ENCODE data around the gene C9orf50. TPM values are rescaled to one million over a fixed set of nuclear protein-coding genes. Genes with fewer than 3 reads are reported as not detected.

The C9orf50 gene
- total RNA-seq, 1 donor from 2014 or later = not detected

- H3K27ac Mint-ChIP-seq = no peak overlapping the region
- intact Hi-C loops (cut with micrococcal nuclease) = no loop called here
- no peak overlapping the region for H3K4me3 Mint-ChIP-seq (ENCODE audit: low read depth)
- H3K9me3 Mint-ChIP-seq = peaks cover 7% of the 10 kb centered on the region
- peaks cover 29% of the 10 kb centered on the region for H3K4me1 Mint-ChIP-seq (ENCODE audit: low read depth)
- no peak for DNase-seq (ENCODE audit: low spot score)
- H3K36me3 Mint-ChIP-seq (ENCODE audit: low read depth) = peaks cover 6% of the 10 kb centered on the region
- H3K27me3 Mint-ChIP-seq (ENCODE audit: low read depth) = peaks cover 12% of the 10 kb centered on the region
Observed at GRCh38 chr9:129572517-129572916, 48.4 kb downstream of the C9orf50 start.

GRCh38 chr9:129572052-129572425, 48.9 kb downstream of the C9orf50 start:
- no peak for DNase-seq (ENCODE audit: low spot score)
- intact Hi-C loops (cut with micrococcal nuclease) = no loop called here
- Mint-ChIP-seq H3K36me3 (ENCODE audit: low read depth) (peaks cover 6% of the 10 kb centered on the region), H3K9me3 (peaks cover 7% of the 10 kb centered on the region), H3K27me3 (ENCODE audit: low read depth) (peaks cover 17% of the 10 kb centered on the region), H3K4me3 (ENCODE audit: low read depth) (no peak overlapping the region), H3K27ac (no peak overlapping the region), H3K4me1 (ENCODE audit: low read depth) (peaks cover 27% of the 10 kb centered on the region)

- no peak for DNase-seq (ENCODE audit: low spot score)
- Mint-ChIP-seq H3K9me3 (peaks cover 7% of the 10 kb centered on the region), H3K4me3 (ENCODE audit: low read depth) (no peak overlapping the region), H3K36me3 (ENCODE audit: low read depth) (peaks cover 6% of the 10 kb centered on the region), H3K27me3 (ENCODE audit: low read depth) (peaks cover 20% of the 10 kb centered on the region), H3K4me1 (ENCODE audit: low read depth) (peaks cover 25% of the 10 kb centered on the region), H3K27ac (no peak overlapping the region)
- intact Hi-C loops (cut with micrococcal nuclease) = no loop called here
Observed at GRCh38 chr9:129571298-129572051, 49.4 kb downstream of the C9orf50 start.

- intact Hi-C loops (cut with micrococcal nuclease) = no loop called here
- Mint-ChIP-seq H3K27me3 (ENCODE audit: low read depth) (peaks cover 22% of the 10 kb centered on the region), H3K4me1 (ENCODE audit: low read depth) (peaks cover 22% of the 10 kb centered on the region), H3K4me3 (ENCODE audit: low read depth) (no peak overlapping the region), H3K9me3 (peaks cover 7% of the 10 kb centered on the region), H3K36me3 (ENCODE audit: low read depth) (peaks cover 6% of the 10 kb centered on the region), H3K27ac (peak overlapping the region; percentile 53)
- no peak for DNase-seq (ENCODE audit: low spot score)
Observed at GRCh38 chr9:129570450-129571297, 50.2 kb downstream of the C9orf50 start.

- H3K4me3 Mint-ChIP-seq (ENCODE audit: low read depth) = peak overlapping the region; percentile 76
- peaks cover 22% of the 10 kb centered on the region for H3K4me1 Mint-ChIP-seq (ENCODE audit: low read depth)
- H3K27me3 Mint-ChIP-seq (ENCODE audit: low read depth) = peaks cover 24% of the 10 kb centered on the region
- peaks cover 6% of the 10 kb centered on the region for H3K36me3 Mint-ChIP-seq (ENCODE audit: low read depth)
- H3K27ac Mint-ChIP-seq = peak overlapping the region; percentile 47
- peaks cover 7% of the 10 kb centered on the region for H3K9me3 Mint-ChIP-seq
- intact Hi-C loops (cut with micrococcal nuclease) = loop anchor here (2.0 kb wide), 1 partner anchor 17 kb away; no protein-coding TSS in a partner anchor
- no peak for DNase-seq (ENCODE audit: low spot score)
Observed at GRCh38 chr9:129569502-129570449, 51.1 kb downstream of the C9orf50 start.

GRCh38 chr9:129568560-129569501, 52.1 kb downstream of the C9orf50 start:
- intact Hi-C loops (cut with micrococcal nuclease) = loop anchor here (2.0 kb wide), 1 partner anchor 16 kb away; no protein-coding TSS in a partner anchor
- Mint-ChIP-seq H3K36me3 (ENCODE audit: low read depth) (peaks cover 3% of the 10 kb centered on the region), H3K4me1 (ENCODE audit: low read depth) (peaks cover 22% of the 10 kb centered on the region), H3K4me3 (ENCODE audit: low read depth) (peak overlapping the region; percentile 76), H3K27me3 (ENCODE audit: low read depth) (peaks cover 24% of the 10 kb centered on the region), H3K27ac (no peak overlapping the region), H3K9me3 (peaks cover 4% of the 10 kb centered on the region)
- no peak for DNase-seq (ENCODE audit: low spot score)

- H3K4me3 Mint-ChIP-seq (ENCODE audit: low read depth) = peak overlapping the region; percentile 58
Observed at GRCh38 chr9:129567842-129568559, 52.9 kb downstream of the C9orf50 start.

GRCh38 chr9:129567329-129567728, 53.6 kb downstream of the C9orf50 start:
- no peak for DNase-seq (ENCODE audit: low spot score)
- peaks cover 29% of the 10 kb centered on the region for H3K27me3 Mint-ChIP-seq (ENCODE audit: low read depth)

More at GRCh38 chr9:129567842-129568559, 52.9 kb downstream of the C9orf50 start:
- H3K36me3 Mint-ChIP-seq (ENCODE audit: low read depth) = no peaks in the 10 kb centered on the region
- peaks cover 22% of the 10 kb centered on the region for H3K4me1 Mint-ChIP-seq (ENCODE audit: low read depth)
- DNase-seq (ENCODE audit: low spot score) = no peak
- H3K27ac Mint-ChIP-seq = no peak overlapping the region
- H3K27me3 Mint-ChIP-seq (ENCODE audit: low read depth) = peaks cover 24% of the 10 kb centered on the region
- intact Hi-C loops (cut with micrococcal nuclease) = loop anchor here (2.0 kb wide), 1 partner anchor 15 kb away; no protein-coding TSS in a partner anchor
- no peaks in the 10 kb centered on the region for H3K9me3 Mint-ChIP-seq

GRCh38 chr9:129566563-129567266, 54.2 kb downstream of the C9orf50 start:
- no peaks in the 10 kb centered on the region for H3K9me3 Mint-ChIP-seq
- intact Hi-C loops (cut with micrococcal nuclease) = no loop called here
- no peak overlapping the region for H3K4me3 Mint-ChIP-seq (ENCODE audit: low read depth)
- H3K36me3 Mint-ChIP-seq (ENCODE audit: low read depth) = no peaks in the 10 kb centered on the region
- H3K27me3 Mint-ChIP-seq (ENCODE audit: low read depth) = peaks cover 29% of the 10 kb centered on the region
- DNase-seq (ENCODE audit: low spot score) = no peak
- H3K27ac Mint-ChIP-seq = no peak overlapping the region
- peaks cover 22% of the 10 kb centered on the region for H3K4me1 Mint-ChIP-seq (ENCODE audit: low read depth)

More at GRCh38 chr9:129567329-129567728, 53.6 kb downstream of the C9orf50 start:
- H3K4me1 Mint-ChIP-seq (ENCODE audit: low read depth) = peaks cover 22% of the 10 kb centered on the region
- no peaks in the 10 kb centered on the region for H3K36me3 Mint-ChIP-seq (ENCODE audit: low read depth)
- intact Hi-C loops (cut with micrococcal nuclease) = no loop called here
- no peak overlapping the region for H3K4me3 Mint-ChIP-seq (ENCODE audit: low read depth)
- H3K27ac Mint-ChIP-seq = no peak overlapping the region
- no peaks in the 10 kb centered on the region for H3K9me3 Mint-ChIP-seq

GRCh38 chr9:129562917-129563316, 58.0 kb downstream of the C9orf50 start:
- Mint-ChIP-seq H3K4me3 (ENCODE audit: low read depth) (no peak overlapping the region), H3K27ac (no peak overlapping the region), H3K9me3 (no peaks in the 10 kb centered on the region), H3K36me3 (ENCODE audit: low read depth) (no peaks in the 10 kb centered on the region), H3K27me3 (ENCODE audit: low read depth) (peaks cover 23% of the 10 kb centered on the region), H3K4me1 (ENCODE audit: low read depth) (peaks cover 2% of the 10 kb centered on the region)
- intact Hi-C loops (cut with micrococcal nuclease) = no loop called here
- DNase-seq (ENCODE audit: low spot score) = no peak
